ENCODE results near the gene PGA3.
A peak's percentile ranks its signal among the peaks of the same experiment; 100 is the strongest.
"Not testable (repeated sequence)": the region's sequence is repeated elsewhere in the genome, so short reads cannot be mapped to it uniquely, and the experiment has no call there.

The PGA3 gene

GRCh38 chr11:61202950-61203746, at the start of gene PGA3:
PGA3 (plus strand) TSS chr11:61203515; CDS start chr11:61203565, 50 bp downstream.
- DNase-seq = not testable (repeated sequence)

- DNase-seq = no peak
Observed at GRCh38 chr11:61153593-61154095, 49.7 kb upstream of the PGA3 start.

GRCh38 chr11:61154528-61154927, 48.8 kb upstream of the PGA3 start:
- no peak for DNase-seq

DNA sequence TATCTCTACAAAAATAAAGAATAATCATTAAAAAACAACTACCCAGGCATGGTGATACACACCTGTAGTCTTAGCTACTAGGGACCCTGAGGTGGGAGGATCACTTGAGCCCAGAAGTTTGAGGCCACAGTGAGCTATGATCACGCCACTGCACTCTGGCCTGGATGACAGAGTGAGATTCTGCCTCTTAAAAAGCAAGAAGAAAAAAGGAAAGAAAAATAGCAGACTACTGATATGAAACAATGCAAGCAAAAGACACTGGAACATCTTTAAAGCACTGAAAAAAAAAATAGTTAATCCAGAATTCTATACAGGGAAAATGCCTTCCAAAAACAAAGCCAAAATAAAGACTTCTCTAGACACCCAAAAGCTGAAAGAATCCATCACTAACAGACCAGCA, 48.0 kb upstream of the PGA3 start:
- no peak for DNase-seq

- no peak for DNase-seq
Observed at GRCh38 chr11:61155741-61156140, 47.6 kb upstream of the PGA3 start.

DNA sequence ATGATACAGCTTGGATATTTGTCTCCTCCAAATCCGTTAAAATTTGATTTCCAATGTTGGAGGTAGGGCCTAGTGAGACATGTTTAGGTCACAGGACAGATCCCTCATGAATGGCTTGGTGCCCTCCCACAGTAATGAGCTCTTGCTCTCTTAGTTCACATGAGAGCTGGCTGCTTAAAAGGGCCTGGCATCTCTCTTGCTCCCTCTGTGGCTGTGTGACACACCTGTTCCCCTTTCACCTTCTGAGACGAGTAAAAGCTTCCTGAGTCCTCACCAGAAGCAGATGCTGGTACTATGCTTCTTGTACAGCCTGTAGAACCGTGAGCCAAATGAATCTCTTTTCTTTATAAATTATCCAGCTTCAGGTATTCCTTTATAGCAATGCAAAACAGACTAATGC, 45.6 kb upstream of the PGA3 start:
- DNase-seq = no peak

DNA sequence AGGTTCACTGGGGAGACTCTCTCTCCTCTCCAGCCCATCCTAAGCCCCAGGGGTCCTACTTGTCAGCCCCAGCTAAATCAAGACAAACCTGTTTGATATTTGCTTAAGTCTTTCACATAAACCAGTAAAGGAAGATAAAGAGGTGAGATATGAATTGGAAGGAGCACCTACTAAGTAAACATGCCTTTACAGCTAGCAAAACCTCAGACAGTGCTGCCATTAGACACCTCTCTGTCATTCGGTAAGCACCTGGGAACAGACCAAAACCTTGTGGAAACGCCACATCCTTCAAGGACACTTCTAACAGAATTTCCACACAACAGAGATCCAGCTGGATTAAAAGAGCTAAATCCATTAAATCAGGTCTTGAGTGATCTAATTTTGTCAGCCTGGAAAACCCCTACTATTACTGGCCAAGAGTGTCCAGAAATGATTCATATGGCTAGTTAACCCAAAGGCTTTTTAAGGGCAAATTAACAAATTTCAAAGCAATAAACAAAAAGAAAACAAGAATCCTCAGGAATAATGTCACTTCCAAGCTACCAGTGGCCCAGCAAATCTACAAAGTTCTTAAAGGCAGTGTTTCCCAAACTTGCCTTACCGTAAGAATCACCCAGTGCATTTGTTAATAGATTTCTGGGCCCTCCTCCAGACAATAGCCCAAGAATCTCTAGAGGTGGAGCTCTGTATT, 44.5 kb upstream of the PGA3 start:
- no peak for DNase-seq

DNA sequence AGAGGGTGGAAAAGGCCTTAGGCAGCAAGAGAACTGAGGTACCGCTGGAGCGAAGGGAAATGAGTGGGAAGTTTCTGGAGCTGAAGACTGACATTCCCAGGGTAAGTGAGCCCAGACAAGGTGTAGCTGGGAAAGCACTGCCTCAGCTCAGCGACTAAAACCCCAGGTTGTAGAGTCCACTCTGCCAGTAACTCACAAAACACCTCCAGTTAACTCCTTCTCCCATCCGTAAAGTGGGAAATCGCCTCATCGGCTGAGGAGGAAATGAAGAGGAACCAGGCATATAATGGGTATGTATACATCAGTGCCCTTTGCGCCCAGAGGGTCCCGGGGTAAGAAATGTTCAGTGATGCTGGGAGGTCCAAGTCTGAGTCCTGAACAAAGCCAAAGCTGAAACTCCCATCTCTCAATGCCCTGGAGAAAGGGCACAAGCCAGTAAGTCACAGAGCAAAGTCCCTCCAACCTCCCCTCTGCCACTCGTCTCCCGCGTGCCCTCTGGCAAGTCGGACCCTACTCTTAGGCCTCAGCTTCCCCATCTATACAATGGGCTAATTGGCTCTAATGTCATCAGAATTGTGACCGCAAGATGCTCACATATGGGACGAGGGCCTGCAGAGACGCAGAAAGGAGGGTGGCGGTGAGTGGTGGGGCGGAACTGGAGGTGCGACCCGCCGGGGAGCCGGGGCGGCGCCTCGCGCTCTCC, 42.7 kb upstream of the PGA3 start:
- no peak for DNase-seq

- DNase-seq = peak; percentile 78 to 91 (median 88)
Observed at GRCh38 chr11:61161190-61162091, 41.9 kb upstream of the PGA3 start, which contains the start of gene VPS37C. VPS37C (minus strand) TSS chr11:61161426; CDS start chr11:61138829, 22,597 bp downstream.

DNA sequence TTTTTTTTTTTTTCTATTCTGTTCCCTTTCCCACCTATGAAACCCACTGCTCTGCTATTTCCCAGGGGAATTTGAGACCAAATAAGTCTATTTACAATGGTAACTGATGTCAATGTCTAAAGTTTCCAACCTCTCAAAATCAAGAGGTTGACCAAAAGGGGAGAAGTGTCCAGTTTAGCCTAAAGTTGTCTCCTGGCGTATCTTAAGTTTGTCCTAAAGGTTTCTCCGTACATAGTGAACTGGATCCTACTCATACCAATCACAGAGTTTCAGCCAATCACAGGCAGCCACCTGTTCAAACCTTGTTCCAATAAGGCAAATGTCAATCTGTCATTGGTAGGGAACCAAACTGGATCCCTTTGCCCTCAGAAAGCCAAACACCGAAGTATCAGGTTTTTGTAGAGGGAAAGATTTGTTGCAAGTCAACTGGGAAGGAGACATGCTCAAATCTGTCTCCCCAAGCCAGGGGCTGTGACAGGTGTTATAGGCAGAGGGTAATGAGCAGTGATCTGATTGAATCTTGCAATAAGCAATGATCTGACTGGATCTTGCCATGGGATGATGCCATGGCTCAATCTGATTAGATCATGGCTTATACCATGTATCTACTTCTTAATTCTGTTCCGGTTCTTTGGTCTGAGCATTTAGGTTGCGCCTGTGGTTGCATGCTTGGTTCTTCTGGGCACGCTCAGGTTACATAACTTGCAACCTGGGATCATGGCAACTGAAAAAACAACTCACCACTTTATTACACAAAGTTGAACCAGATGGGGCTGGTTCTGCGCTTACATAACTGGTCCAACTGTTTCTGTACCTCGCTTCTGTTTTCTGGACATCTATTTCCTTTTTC, 41.0 kb upstream of the PGA3 start:
- peak in 2 of 6 experiments; percentile 6 to 19 for DNase-seq

- DNase-seq = no peak
Observed at GRCh38 chr11:61163021-61163420, 40.3 kb upstream of the PGA3 start.

DNA sequence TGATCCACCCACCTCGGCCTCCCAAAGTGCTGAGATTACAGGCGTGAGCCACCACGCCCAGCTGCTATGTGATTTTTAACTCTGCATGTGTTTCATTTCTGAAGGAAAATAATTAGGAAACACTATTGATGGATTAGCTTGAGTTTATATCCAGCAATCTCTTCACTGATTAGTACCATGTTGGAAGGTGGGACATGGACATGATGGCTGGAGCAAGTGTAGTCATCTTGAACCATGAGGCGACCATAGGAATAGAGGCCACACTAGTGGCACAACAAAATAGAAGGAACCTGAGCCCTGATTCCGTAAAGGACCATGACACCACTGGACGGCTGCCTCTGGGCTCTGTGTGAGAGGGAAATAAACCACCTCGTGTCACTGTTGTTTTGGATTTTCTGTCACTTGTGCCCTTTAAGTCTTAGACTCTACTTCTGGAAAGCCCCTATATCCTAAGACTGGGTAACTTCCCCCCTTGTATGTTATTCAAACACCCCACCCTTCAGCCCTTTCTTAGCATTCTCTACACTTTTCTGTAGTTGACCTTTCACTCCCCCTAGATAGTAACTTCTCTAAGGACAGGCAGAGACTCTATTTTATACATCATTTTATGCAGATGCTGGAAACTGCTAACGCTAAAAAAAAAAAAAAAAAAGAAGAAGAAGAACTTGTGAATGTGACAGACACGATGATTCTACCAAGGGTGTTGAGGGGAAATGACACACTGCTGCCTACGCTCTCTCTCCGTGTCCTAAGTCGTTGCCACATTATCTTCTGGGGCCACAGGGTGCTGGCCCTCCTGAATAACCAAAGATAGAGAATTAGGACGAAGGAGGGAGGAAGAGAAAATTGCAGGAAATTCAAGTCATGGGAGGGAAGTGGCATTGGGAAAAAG, 39.4 kb upstream of the PGA3 start:
- no peak for DNase-seq

DNA sequence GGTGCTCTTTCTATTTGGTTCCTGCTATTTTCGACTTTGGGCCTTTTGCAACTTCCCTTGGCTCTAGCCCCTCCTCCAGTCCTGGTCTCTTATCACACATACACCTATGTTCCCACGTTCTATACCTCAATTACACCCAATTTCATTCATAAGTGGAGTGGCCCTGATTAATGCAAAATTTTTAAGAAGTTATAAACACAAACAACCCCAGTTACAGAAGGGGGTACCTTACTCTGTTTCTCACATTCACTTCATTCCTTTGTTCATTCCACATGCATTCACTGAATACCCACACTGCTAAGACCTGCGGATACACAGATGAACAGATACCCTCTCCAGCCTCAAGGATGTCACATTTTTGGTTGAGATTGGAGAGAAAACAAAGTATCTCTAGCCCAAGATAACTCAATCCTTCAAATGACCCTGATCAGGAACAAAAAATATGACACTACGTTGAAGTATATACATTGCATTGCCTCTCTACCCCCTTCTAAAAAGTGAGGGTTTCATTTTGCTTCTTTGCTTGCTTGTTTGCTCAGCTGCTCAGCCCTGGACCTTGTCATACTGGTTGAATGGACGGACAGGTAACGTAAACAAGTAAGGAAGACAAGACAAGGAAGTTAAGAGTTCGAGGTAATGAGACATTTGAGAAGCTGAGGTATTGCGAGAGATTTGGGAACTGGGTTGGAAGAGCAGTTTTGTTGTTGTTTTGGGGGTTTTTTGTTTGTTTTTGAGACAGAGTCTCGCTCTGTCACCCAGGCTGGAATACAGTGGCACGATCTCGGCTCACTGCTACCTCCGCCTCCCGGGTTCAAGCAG, 38.5 kb upstream of the PGA3 start:
- no peak for DNase-seq

GRCh38 chr11:61165785-61166184, 37.5 kb upstream of the PGA3 start:
- DNase-seq = not testable (repeated sequence)

DNA sequence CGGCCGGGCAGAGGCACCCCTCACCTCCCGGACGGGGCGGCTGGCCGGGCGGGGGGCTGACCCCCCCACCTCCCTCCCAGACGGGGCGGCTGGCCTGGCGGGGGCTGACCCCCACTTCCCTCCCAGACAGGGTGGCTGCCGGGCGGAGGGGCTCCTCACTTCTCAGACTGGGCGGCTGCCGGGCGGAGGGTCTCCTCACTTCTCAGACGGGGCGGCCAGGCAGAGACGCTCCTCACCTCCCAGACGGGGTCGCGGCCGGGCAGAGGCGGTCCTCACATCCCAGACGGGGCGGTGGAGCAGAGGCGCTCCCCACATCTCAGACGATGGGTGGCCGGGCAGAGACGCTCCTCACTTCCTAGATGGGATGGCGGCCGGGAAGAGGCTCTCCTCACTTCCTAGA, 37.0 kb upstream of the PGA3 start:
- not testable (repeated sequence) for DNase-seq

DNA sequence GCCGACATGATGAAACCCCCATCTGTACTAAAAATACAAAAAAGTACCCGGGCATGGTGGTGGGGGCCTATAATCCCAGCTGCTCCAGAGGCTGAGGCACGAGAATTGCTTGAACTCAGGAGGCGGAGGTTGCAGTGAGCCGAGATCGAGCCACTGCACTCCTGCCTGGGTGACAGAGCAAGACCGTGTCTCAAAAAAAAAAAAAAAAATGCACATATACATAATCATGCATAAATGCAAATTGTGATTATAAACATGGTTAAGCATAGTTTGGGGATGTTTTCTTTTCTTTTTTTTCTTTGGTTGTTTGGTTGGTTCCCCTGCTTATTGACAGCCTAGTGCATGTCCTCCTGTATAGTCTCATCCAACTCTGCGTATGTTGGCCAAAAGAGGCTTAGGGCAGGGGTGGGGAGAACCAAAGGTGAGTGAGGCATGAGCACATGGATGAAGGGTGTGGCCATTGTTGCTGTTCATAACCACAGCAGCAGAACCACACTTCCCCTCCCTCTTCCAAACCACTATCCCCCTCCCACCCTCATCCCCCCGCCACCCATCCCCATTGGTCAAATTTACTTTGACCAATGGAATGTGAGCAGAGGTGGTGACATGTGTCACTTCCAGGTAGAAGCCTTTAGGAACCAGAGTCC, 35.1 kb upstream of the PGA3 start:
- no peak for DNase-seq

GRCh38 chr11:61168800-61169199, 34.5 kb upstream of the PGA3 start:
- DNase-seq = no peak

GRCh38 chr11:61170566-61170965, 32.7 kb upstream of the PGA3 start:
- no peak for DNase-seq

- DNase-seq = peak in 1 of 6 experiments; percentile 33
Observed at GRCh38 chr11:61171907-61172306, 31.4 kb upstream of the PGA3 start.

Data from stimulated activated naive CD4-positive, alpha-beta T cell (primary cell).